GM21825 (cell line): ENCODE data around the gene SETDB1.

Source experiments
- ATAC-seq: cut with Tn5 transposase; IDR thresholded peaks from one replicate; pipeline ENCODE4 v1.9.1; 2021; ENCODE audit warnings: mild to moderate bottlenecking, moderate library complexity; ENCODE audit not compliant: unreplicated experiment

SETDB1 gene

GRCh38 chr1:150974580-150975478 lies 48.7 kb downstream of the SETDB1 start, which contains the start of gene CERS2:
TSS of gene CERS2 (minus strand) at chr1:150974835. CDS start at chr1:150969090, 5,745 bp downstream.
- ATAC-seq, result peak; percentile 49

GRCh38 chr1:150976401-150976821 lies 50.2 kb downstream of the SETDB1 start:
- no peak for ATAC-seq

GRCh38 chr1:150976879-150977694 lies 50.9 kb downstream of the SETDB1 start:
- ATAC-seq, result no peak

GRCh38 chr1:150979092-150980056 lies 53.2 kb downstream of the SETDB1 start:
- peak; percentile 55 for ATAC-seq

GRCh38 chr1:150981177-150981804 lies 55.1 kb downstream of the SETDB1 start:
- ATAC-seq, result no peak

- ATAC-seq, result no peak
These were observed 55.9 kb downstream of the SETDB1 start, which contains the start of gene ANXA9 for GRCh38 chr1:150981805-150982712. TSS of gene ANXA9 (plus strand) at chr1:150982292. CDS start at chr1:150983106, 814 bp downstream.

GRCh38 chr1:150985179-150985825 lies 59.1 kb downstream of the SETDB1 start:
- ATAC-seq, result no peak

GRCh38 chr1:150987924-150988323 lies 61.8 kb downstream of the SETDB1 start:
- ATAC-seq, result no peak

- no peak for ATAC-seq
These were observed 66.5 kb downstream of the SETDB1 start for GRCh38 chr1:150992626-150993025.

- ATAC-seq, result no peak
These were observed 68.1 kb downstream of the SETDB1 start for GRCh38 chr1:150994248-150994647.

GRCh38 chr1:150995460-150995859 lies 69.3 kb downstream of the SETDB1 start:
- no peak for ATAC-seq

- ATAC-seq, result no peak
These were observed 69.7 kb downstream of the SETDB1 start for GRCh38 chr1:150995896-150996295.

GRCh38 chr1:150997126-150997872 lies 71.1 kb downstream of the SETDB1 start:
- ATAC-seq, result no peak

GRCh38 chr1:150997949-150998348 lies 71.8 kb downstream of the SETDB1 start:
- ATAC-seq, result no peak

GRCh38 chr1:150999051-150999674 lies 73.0 kb downstream of the SETDB1 start:
- ATAC-seq, result no peak

- ATAC-seq, result no peak
These were observed 73.8 kb downstream of the SETDB1 start for GRCh38 chr1:150999926-151000325.

- no peak for ATAC-seq
These were observed 74.2 kb downstream of the SETDB1 start for GRCh38 chr1:151000408-151000807.
